ENCODE measurements around the gene ACER1. TPM values are rescaled to one million over a fixed set of nuclear protein-coding genes. Genes with fewer than 3 reads are reported as not detected.

The ACER1 gene
- total RNA-seq (1 to 10 TPM in 1 of 2 experiments, under 1 TPM in 1; 0.67 to 1.3 TPM), polyA plus RNA-seq (1 to 10 TPM in 1 of 2 donors, under 1 TPM in 1; 0.90 to 1.1 TPM)

- POLR2A ChIA-PET (ENCODE audit: partially characterized antibody) = no interaction called here
- Mint-ChIP-seq H3K9me3 (no peaks in the 10 kb centered on the region), H3K36me3 (no peaks in the 10 kb centered on the region), H3K27me3 (no peaks in the 10 kb centered on the region), H3K4me3 (no peak within 1 kb of the TSS), H3K4me1 (peaks cover 0 to 1% (median 0%) of the 10 kb centered on the region in 4 donors), H3K27ac (no peak within 1 kb of the TSS)
- Histone ChIP-seq H3K27ac (ENCODE audit: low read depth, low read length) (no peak within 1 kb of the TSS), H3K4me3 (ENCODE audit: low read length in 2 of 2) (no peak within 1 kb of the TSS), H3K36me3 (ENCODE audit: insufficient read depth, low read length) (no peaks in the 10 kb centered on the region), H3K9me3 (ENCODE audit: control insufficient read depth in 1 of 2, low read length in 2 of 2) (no peaks in the 10 kb centered on the region), H3K27me3 (ENCODE audit: insufficient read depth, low read length) (no peaks in the 10 kb centered on the region), H3K4me1 (ENCODE audit: insufficient read depth, low read length) (no peaks in the 10 kb centered on the region)
- DNase-seq = no peak
- CTCF ChIA-PET (ENCODE audit: partially characterized antibody) = no interaction called here
- intact Hi-C loops (cut with micrococcal nuclease) = no loop called here
Measured at GRCh38 chr19:6333439-6333838, at the start of gene ACER1. ACER1 (minus strand) TSS chr19:6333612; CDS start chr19:6333551, 61 bp downstream.

GRCh38 chr19:6383188-6383587 is 49.8 kb upstream of the ACER1 start:
- Histone ChIP-seq H3K36me3 (ENCODE audit: insufficient read depth, low read length) (peaks cover 44% of the 10 kb centered on the region), H3K27me3 (ENCODE audit: insufficient read depth, low read length) (no peaks in the 10 kb centered on the region), H3K4me1 (ENCODE audit: insufficient read depth, low read length) (no peaks in the 10 kb centered on the region), H3K27ac (ENCODE audit: low read depth, low read length) (no peak overlapping the region), H3K9me3 (ENCODE audit: control insufficient read depth in 1 of 2, low read length in 2 of 2) (no peaks in the 10 kb centered on the region), H3K4me3 (ENCODE audit: low read length in 2 of 2) (no peak overlapping the region)
- H3K27ac Mint-ChIP-seq = peak overlapping the region in 1 of 7 donors; percentile 89
- no peaks in the 10 kb centered on the region for H3K27me3 Mint-ChIP-seq
- intact Hi-C loops (cut with micrococcal nuclease) = no loop called here
- ChIA-PET POLR2A (ENCODE audit: partially characterized antibody) (no interaction called here), CTCF (ENCODE audit: partially characterized antibody) (no interaction called here)
- peaks cover 34 to 69% of the 10 kb centered on the region in 2 donors for H3K36me3 Mint-ChIP-seq
- H3K4me1 Mint-ChIP-seq = peaks cover 0 to 3% (median under 1%) of the 10 kb centered on the region in 4 donors
- DNase-seq = no peak
- no peak overlapping the region for H3K4me3 Mint-ChIP-seq
- H3K9me3 Mint-ChIP-seq = peaks cover 0 to 2% (median 0%) of the 10 kb centered on the region in 8 donors

- peaks cover 0 to 2% (median 0%) of the 10 kb centered on the region in 8 donors for H3K9me3 Mint-ChIP-seq
- no peak overlapping the region for H3K27ac ChIP-seq (ENCODE audit: low read depth, low read length)
- peaks cover 34% of the 10 kb centered on the region for H3K36me3 ChIP-seq (ENCODE audit: insufficient read depth, low read length)
- H3K27me3 Mint-ChIP-seq = no peaks in the 10 kb centered on the region
- peaks cover 0 to 3% (median 0%) of the 10 kb centered on the region in 4 donors for H3K4me1 Mint-ChIP-seq
- ChIA-PET CTCF (ENCODE audit: partially characterized antibody) (no interaction called here), POLR2A (ENCODE audit: partially characterized antibody) (no interaction called here)
- no peak overlapping the region for H3K27ac Mint-ChIP-seq
- H3K4me3 Mint-ChIP-seq = no peak overlapping the region
- no peaks in the 10 kb centered on the region for H3K4me1 ChIP-seq (ENCODE audit: insufficient read depth, low read length)
- no peaks in the 10 kb centered on the region for H3K27me3 ChIP-seq (ENCODE audit: insufficient read depth, low read length)
- intact Hi-C loops (cut with micrococcal nuclease) = no loop called here
- peaks cover 33 to 59% of the 10 kb centered on the region in 2 donors for H3K36me3 Mint-ChIP-seq
- no peak for DNase-seq
- H3K4me3 ChIP-seq (ENCODE audit: low read length in 2 of 2) = no peak overlapping the region
- no peaks in the 10 kb centered on the region for H3K9me3 ChIP-seq (ENCODE audit: control insufficient read depth in 1 of 2, low read length in 2 of 2)
Measured at GRCh38 chr19:6381030-6381750, 47.8 kb upstream of the ACER1 start.

GRCh38 chr19:6379744-6380143 is 46.3 kb upstream of the ACER1 start:
- peaks cover 30% of the 10 kb centered on the region for H3K36me3 ChIP-seq (ENCODE audit: insufficient read depth, low read length)
- Mint-ChIP-seq H3K4me1 (peaks cover 0 to 3% (median 0%) of the 10 kb centered on the region in 4 donors), H3K9me3 (peaks cover 0 to 2% (median 0%) of the 10 kb centered on the region in 8 donors), H3K36me3 (peaks cover 26 to 50% of the 10 kb centered on the region in 2 donors), H3K4me3 (no peak overlapping the region), H3K27me3 (no peaks in the 10 kb centered on the region), H3K27ac (no peak overlapping the region)
- intact Hi-C loops (cut with micrococcal nuclease) = no loop called here
- ChIA-PET POLR2A (ENCODE audit: partially characterized antibody) (no interaction called here), CTCF (ENCODE audit: partially characterized antibody) (interaction anchor here (0.7 kb wide), 1 partner anchor 14 kb away, joined by 3 read pairs; no protein-coding TSS in a partner anchor)
- no peaks in the 10 kb centered on the region for H3K9me3 ChIP-seq (ENCODE audit: control insufficient read depth in 1 of 2, low read length in 2 of 2)
- no peaks in the 10 kb centered on the region for H3K4me1 ChIP-seq (ENCODE audit: insufficient read depth, low read length)
- no peak overlapping the region for H3K4me3 ChIP-seq (ENCODE audit: low read length in 2 of 2)
- H3K27ac ChIP-seq (ENCODE audit: low read depth, low read length) = no peak overlapping the region
- H3K27me3 ChIP-seq (ENCODE audit: insufficient read depth, low read length) = no peaks in the 10 kb centered on the region
- DNase-seq = no peak

GRCh38 chr19:6378486-6378885 is 45.1 kb upstream of the ACER1 start:
- H3K36me3 ChIP-seq (ENCODE audit: insufficient read depth, low read length) = peaks cover 26% of the 10 kb centered on the region

GRCh38 chr19:6378041-6378440 is 44.6 kb upstream of the ACER1 start:
- Mint-ChIP-seq H3K9me3 (no peaks in the 10 kb centered on the region), H3K4me3 (no peak overlapping the region), H3K36me3 (peaks cover 26 to 42% of the 10 kb centered on the region in 2 donors), H3K27me3 (no peaks in the 10 kb centered on the region), H3K27ac (no peak overlapping the region), H3K4me1 (peaks cover 3 to 9% (median 6%) of the 10 kb centered on the region in 4 donors)
- ChIA-PET POLR2A (ENCODE audit: partially characterized antibody) (interaction anchor here (1.4 kb wide), 1 partner anchor 17 kb away, joined by 5 read pairs; the partner anchor contains the start of gene CLPP), CTCF (ENCODE audit: partially characterized antibody) (interaction anchor here (0.5 kb wide), 1 partner anchor 486 kb away, joined by 4 read pairs; no protein-coding TSS in a partner anchor)
- Histone ChIP-seq H3K27ac (ENCODE audit: low read depth, low read length) (no peak overlapping the region), H3K4me1 (ENCODE audit: insufficient read depth, low read length) (peaks cover 9% of the 10 kb centered on the region), H3K36me3 (ENCODE audit: insufficient read depth, low read length) (peaks cover 26% of the 10 kb centered on the region), H3K9me3 (ENCODE audit: control insufficient read depth in 1 of 2, low read length in 2 of 2) (no peaks in the 10 kb centered on the region), H3K4me3 (ENCODE audit: low read length in 2 of 2) (no peak overlapping the region), H3K27me3 (ENCODE audit: insufficient read depth, low read length) (no peaks in the 10 kb centered on the region)
- DNase-seq = no peak
- intact Hi-C loops (cut with micrococcal nuclease) = no loop called here

More at GRCh38 chr19:6378486-6378885, 45.1 kb upstream of the ACER1 start:
- Histone ChIP-seq H3K27ac (ENCODE audit: low read depth, low read length) (no peak overlapping the region), H3K9me3 (ENCODE audit: control insufficient read depth in 1 of 2, low read length in 2 of 2) (no peaks in the 10 kb centered on the region), H3K4me3 (ENCODE audit: low read length in 2 of 2) (no peak overlapping the region), H3K27me3 (ENCODE audit: insufficient read depth, low read length) (no peaks in the 10 kb centered on the region), H3K4me1 (ENCODE audit: insufficient read depth, low read length) (peaks cover 8% of the 10 kb centered on the region)
- intact Hi-C loops (cut with micrococcal nuclease) = no loop called here
- ChIA-PET POLR2A (ENCODE audit: partially characterized antibody) (interaction anchor here (1.4 kb wide), 1 partner anchor 17 kb away, joined by 5 read pairs; the partner anchor contains the start of gene CLPP), CTCF (ENCODE audit: partially characterized antibody) (no interaction called here)
- Mint-ChIP-seq H3K36me3 (peaks cover 26 to 44% of the 10 kb centered on the region in 2 donors), H3K27me3 (no peaks in the 10 kb centered on the region), H3K4me3 (no peak overlapping the region), H3K4me1 (peaks cover 3 to 9% (median 5%) of the 10 kb centered on the region in 4 donors), H3K9me3 (peaks cover 0 to 2% (median 0%) of the 10 kb centered on the region in 8 donors), H3K27ac (no peak overlapping the region)
- DNase-seq = no peak

GRCh38 chr19:6376512-6377190 is 43.2 kb upstream of the ACER1 start:
- no peak overlapping the region for H3K27ac ChIP-seq (ENCODE audit: low read depth, low read length)
- CTCF ChIA-PET (ENCODE audit: partially characterized antibody) = no interaction called here

More at GRCh38 chr19:6376512-6377190, 43.2 kb upstream of the ACER1 start:
- Mint-ChIP-seq H3K4me3 (peak overlapping the region in 1 of 8 donors; percentile 15), H3K36me3 (peaks cover 24 to 41% of the 10 kb centered on the region in 2 donors), H3K4me1 (peaks cover 7 to 17% (median 12%) of the 10 kb centered on the region in 4 donors), H3K27ac (peak overlapping the region in 2 of 7 donors; percentile 18 to 29), H3K9me3 (no peaks in the 10 kb centered on the region), H3K27me3 (no peaks in the 10 kb centered on the region)
- H3K4me3 ChIP-seq (ENCODE audit: low read length in 2 of 2) = no peak overlapping the region
- H3K36me3 ChIP-seq (ENCODE audit: insufficient read depth, low read length) = peaks cover 21% of the 10 kb centered on the region
- no peaks in the 10 kb centered on the region for H3K9me3 ChIP-seq (ENCODE audit: control insufficient read depth in 1 of 2, low read length in 2 of 2)
- no peaks in the 10 kb centered on the region for H3K27me3 ChIP-seq (ENCODE audit: insufficient read depth, low read length)
- intact Hi-C loops (cut with micrococcal nuclease) = no loop called here
- peaks cover 15% of the 10 kb centered on the region for H3K4me1 ChIP-seq (ENCODE audit: insufficient read depth, low read length)
- DNase-seq = no peak
- POLR2A ChIA-PET (ENCODE audit: partially characterized antibody) = interaction anchor here (0.9 to 1.5 kb wide), 3 partner anchors 15 to 16 kb away, joined by 3 to 5 read pairs (median 5); partner anchors contain the start of genes CLPP and GTF2F1

Measured in CD4-positive, alpha-beta memory T cell (primary cell).